OCI-LY1 (cell line): ENCODE results near the gene ALG1L2.

Source experiments
- CTCF ChIP-seq: fragments of 200-600 bp; sonication (generic), shearing (Covaris generic); IDR thresholded peaks from 2 replicates; pipeline ENCODE4 v1.5.1; 2017; ENCODE audit warnings: mild to moderate bottlenecking, antibody characterized with exemption, low read length, moderate library complexity, mixed read lengths
- EZH2 ChIP-seq: fragments of 200-600 bp; sonication (generic), shearing (Covaris generic); IDR thresholded peaks from 2 replicates; pipeline ENCODE4 v1.8.0; 2017; ENCODE audit warnings: borderline replicate concordance, mixed run types, mild to moderate bottlenecking, antibody characterized with exemption, low read length, moderate library complexity, mixed read lengths

DNA sequence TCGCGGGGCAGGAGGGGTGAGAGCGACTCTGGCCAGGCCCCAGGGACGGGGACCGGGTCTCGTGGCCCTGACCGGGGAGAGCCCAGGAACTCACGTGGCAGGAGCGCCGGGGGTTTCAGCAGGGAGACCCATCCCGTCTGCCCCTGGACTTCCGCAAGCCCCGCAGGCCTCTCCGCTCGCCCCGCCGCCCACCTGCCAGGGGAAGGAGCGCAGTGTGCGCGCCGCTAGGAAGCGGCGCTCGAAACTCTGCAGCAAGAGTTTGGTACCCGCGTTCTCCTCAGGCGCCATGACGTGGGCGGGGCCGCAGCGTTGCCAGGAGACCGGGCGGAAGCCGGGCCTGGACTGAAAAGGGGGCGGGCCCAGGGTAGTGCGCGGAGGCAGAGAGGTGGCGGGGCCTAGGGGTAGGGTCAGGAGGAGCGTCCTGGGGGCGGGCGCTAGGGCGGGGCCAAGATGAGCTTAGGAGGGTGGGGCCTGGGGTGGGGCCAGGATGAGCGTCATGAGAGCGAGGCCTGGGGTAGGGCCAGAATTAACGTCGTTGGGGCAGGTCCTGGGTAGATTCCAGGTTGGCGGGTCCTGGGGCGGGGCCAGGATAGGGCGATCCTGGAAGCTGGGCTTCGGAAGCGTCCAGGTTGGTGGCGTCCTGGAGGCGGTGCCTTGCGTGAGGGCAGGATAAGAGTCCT, 29.7 kb downstream of the ALG1L2 start:
- no peak for TF ChIP-seq CTCF
- TF ChIP-seq EZH2, result no peak
